Measurements from ENCODE around the gene ZNF148.
A peak's percentile ranks its signal among the peaks of the same experiment; 100 is the strongest.
"Not testable (repeated sequence)": the region's sequence is repeated elsewhere in the genome, so short reads cannot be mapped to it uniquely, and the experiment has no call there.

The ZNF148 gene, protein sequence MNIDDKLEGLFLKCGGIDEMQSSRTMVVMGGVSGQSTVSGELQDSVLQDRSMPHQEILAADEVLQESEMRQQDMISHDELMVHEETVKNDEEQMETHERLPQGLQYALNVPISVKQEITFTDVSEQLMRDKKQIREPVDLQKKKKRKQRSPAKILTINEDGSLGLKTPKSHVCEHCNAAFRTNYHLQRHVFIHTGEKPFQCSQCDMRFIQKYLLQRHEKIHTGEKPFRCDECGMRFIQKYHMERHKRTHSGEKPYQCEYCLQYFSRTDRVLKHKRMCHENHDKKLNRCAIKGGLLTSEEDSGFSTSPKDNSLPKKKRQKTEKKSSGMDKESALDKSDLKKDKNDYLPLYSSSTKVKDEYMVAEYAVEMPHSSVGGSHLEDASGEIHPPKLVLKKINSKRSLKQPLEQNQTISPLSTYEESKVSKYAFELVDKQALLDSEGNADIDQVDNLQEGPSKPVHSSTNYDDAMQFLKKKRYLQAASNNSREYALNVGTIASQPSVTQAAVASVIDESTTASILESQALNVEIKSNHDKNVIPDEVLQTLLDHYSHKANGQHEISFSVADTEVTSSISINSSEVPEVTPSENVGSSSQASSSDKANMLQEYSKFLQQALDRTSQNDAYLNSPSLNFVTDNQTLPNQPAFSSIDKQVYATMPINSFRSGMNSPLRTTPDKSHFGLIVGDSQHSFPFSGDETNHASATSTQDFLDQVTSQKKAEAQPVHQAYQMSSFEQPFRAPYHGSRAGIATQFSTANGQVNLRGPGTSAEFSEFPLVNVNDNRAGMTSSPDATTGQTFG

DNA sequence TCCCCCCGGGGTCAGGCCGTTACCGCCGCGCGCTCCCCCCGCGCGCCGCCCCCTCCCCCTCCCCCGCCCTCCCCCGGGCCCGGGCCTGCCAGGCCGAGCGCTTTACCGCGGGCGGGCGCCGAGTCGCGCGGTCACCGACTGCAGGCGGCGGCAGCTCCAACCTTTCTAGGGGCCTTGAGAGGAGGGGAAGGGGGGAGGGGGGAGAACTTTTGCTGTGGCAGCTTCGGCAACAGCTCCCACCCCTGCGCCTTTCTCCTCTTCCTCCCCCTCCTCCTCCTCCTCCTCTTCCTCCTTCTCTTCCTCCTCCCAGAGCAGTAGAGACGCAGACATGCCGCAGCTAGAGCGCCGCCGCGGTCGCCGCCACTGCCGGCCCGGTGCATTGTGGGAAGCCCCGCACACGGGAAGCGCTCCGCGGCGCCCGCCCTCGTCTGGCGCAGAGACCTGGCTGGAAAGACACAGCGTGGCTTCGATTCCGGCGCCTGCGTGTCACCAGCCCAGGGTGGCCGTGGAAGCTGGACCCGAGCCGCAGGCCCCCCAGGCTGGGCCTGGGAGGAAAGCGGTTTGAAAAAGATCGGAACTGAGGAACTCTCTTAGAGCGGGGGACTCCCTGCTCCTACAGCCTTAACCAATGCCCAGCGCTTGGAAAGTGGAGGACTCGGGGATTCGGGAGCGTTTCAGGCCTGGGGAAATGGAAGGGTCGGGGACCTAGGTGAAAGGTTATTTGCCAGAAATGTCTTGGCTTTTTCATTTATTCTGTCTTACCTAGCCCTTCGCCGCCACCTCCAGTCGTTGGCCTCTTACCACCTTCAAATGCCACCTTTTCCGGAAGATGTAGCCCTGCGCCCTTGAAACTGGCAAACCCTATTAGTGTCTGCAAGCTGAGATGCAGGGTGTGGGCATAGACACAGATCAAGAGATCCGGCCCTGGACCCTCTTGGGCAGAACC, at the start of gene ZNF148:
Gene ZNF148, minus strand, starts transcription at position 330 of the 946 bp plus-strand sequence. CDS start 61,685 bp downstream, outside the sequence.
- in situ Hi-C loops (cut with HindIII; ENCODE audit: low sequenced_read_pairs): no loop called here
- TF ChIP-seq, protein P1, sequence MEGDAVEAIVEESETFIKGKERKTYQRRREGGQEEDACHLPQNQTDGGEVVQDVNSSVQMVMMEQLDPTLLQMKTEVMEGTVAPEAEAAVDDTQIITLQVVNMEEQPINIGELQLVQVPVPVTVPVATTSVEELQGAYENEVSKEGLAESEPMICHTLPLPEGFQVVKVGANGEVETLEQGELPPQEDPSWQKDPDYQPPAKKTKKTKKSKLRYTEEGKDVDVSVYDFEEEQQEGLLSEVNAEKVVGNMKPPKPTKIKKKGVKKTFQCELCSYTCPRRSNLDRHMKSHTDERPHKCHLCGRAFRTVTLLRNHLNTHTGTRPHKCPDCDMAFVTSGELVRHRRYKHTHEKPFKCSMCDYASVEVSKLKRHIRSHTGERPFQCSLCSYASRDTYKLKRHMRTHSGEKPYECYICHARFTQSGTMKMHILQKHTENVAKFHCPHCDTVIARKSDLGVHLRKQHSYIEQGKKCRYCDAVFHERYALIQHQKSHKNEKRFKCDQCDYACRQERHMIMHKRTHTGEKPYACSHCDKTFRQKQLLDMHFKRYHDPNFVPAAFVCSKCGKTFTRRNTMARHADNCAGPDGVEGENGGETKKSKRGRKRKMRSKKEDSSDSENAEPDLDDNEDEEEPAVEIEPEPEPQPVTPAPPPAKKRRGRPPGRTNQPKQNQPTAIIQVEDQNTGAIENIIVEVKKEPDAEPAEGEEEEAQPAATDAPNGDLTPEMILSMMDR (IDR thresholded peaks at IDR 0.05; ENCODE audit: low read depth, low read length): no peak

DNA sequence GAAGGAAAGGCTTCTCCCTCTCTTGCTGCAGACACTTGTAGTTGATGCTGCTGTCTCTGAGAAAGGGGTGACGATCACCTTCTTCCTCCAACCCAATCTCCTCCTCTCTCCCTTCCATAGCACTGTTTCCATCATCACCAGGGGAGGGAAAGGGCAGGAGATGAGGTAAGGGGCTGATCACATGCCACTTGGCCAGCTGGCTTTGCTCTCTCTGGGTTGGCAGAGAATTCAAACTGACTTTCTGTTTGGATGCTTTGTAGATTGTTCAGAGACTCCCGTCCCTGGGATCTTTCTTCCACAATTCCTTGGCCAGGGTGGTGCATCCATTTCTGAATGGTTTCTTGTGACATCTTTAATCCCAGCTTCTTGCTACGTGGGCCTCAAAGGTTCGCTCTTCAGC, 43.2 kb upstream of the ZNF148 start:
- in situ Hi-C loops (cut with HindIII; ENCODE audit: low sequenced_read_pairs): no loop called here
- TF ChIP-seq, protein P1 (IDR thresholded peaks at IDR 0.05; ENCODE audit: low read depth, low read length): no peak
- no peak for DNase-seq (ENCODE audit: low read depth, low spot score)
- H3K4me3 ChIP-seq (ENCODE audit: low read depth, low read length): no peak overlapping the region

More for the DNA sequence above, at the start of gene ZNF148:
- peak within 1 kb of the TSS; percentile 85 for H3K4me3 ChIP-seq (ENCODE audit: low read depth, low read length)
- DNase-seq (ENCODE audit: low read depth, low spot score): peak; percentile 92

DNA sequence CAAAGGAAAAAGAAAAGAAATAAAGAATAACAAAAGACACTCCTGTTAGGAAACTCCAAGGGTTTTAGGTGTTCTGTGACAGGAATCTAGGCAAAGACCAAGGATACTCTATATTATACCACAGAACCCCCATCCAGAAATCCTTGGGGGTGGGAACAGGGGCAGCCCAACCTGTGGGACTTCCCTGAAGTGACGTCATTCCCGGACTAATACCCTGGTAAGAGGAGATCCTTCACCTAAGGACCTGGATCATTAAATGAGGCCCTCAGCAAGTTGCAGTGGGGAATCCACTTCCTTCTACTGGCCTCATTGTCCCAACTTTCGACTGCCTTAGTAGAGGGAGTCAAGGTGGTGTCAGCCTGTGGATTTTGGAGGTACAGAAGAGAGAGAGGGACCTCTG, 41.1 kb upstream of the ZNF148 start:
- H3K4me3 ChIP-seq (ENCODE audit: low read depth, low read length): no peak overlapping the region
- DNase-seq (ENCODE audit: low read depth, low spot score): no peak
- in situ Hi-C loops (cut with HindIII; ENCODE audit: low sequenced_read_pairs): no loop called here
- TF ChIP-seq, protein P1 (IDR thresholded peaks at IDR 0.05; ENCODE audit: low read depth, low read length): no peak

DNA sequence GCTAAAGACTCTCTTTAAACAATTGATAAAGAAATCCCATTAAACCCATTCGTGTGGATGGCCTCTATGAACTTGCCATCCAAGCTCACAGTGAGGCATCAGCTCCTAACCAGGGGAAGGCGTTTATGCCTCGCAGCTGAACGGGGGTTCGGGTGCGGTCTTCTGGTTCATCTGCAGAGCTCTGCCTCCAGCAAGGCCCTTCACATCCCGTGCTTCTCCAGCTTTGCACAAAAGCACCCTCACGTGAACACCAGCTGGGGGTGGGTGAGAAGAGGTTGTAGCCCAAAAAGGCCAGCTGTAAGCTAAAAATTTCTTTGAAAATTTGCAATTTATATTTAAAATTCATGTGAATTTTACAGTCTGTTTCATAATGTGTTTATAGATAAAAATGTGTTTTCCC, 39.5 kb upstream of the ZNF148 start:
- H3K4me3 ChIP-seq (ENCODE audit: low read depth, low read length): no peak overlapping the region
- no peak for DNase-seq (ENCODE audit: low read depth, low spot score)
- TF ChIP-seq, protein P1 (IDR thresholded peaks at IDR 0.05; ENCODE audit: low read depth, low read length): no peak
- in situ Hi-C loops (cut with HindIII; ENCODE audit: low sequenced_read_pairs): no loop called here

DNA sequence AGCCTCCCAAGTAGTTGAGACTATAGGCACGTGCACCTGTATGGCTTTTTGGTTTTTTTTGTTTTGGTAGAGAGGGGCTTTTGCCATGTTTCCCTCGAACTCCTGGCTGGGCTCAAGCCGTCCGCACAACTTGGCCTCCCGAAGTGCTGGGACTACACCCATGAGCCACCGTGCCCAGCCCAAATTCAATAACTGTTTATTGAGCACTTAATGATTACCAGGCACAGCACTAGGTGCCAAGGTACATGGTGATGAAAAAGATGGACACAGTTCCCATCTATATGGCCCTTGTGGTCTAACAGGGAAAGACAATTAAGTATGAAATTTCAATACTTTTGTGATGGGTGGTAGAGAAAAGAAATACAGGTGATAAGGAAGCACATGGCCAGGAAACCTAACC, 35.8 kb upstream of the ZNF148 start:
- no peak overlapping the region for H3K4me3 ChIP-seq (ENCODE audit: low read depth, low read length)
- TF ChIP-seq, protein P1 (IDR thresholded peaks at IDR 0.05; ENCODE audit: low read depth, low read length): no peak
- in situ Hi-C loops (cut with HindIII; ENCODE audit: low sequenced_read_pairs): no loop called here
- DNase-seq (ENCODE audit: low read depth, low spot score): no peak

DNA sequence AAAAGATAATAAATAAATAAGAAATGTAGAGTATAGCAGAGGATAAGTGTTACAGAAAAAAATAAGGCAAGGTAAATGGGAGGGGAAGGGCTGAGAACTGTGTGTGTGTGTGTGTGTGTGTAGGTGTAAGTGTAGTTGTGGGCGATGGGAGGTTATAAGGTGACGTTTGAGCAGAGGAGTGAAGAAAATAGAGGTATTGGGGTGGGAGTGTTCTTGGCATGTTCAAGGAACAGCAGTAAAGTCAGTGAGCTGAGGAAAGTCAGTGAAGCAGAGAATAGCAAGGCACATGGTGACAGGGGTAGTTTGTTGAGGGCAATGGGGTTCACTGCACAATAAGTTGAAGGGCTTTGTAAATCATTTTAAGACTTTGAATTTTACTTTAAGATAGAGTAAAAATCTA, 30.9 kb upstream of the ZNF148 start:
- TF ChIP-seq, protein P1 (IDR thresholded peaks at IDR 0.05; ENCODE audit: low read depth, low read length): no peak
- DNase-seq (ENCODE audit: low read depth, low spot score): no peak
- no peak overlapping the region for H3K4me3 ChIP-seq (ENCODE audit: low read depth, low read length)
- in situ Hi-C loops (cut with HindIII; ENCODE audit: low sequenced_read_pairs): no loop called here

DNA sequence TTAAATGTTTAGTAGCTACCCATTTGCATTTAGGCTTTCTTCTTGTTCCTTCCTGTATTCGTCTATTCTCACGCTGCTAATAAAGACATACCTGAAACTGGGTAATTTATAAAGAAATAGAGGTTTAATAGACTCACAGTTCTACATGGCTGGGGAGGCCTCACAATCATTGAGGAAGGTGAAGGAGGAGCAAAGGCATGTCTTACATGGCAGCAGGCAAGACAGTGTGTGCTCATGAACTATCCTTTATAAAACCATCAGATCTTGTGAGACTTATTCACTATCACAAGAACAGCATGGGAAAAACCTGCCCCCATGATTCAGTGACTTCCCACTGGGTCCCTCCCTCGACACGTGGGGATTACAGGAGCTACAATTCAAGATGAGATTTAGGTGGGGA, 30.4 kb upstream of the ZNF148 start:
- DNase-seq (ENCODE audit: low read depth, low spot score); in situ Hi-C loops (cut with HindIII; ENCODE audit: low sequenced_read_pairs); H3K4me3 ChIP-seq (ENCODE audit: low read depth, low read length): not testable (repeated sequence)

All from astrocyte of the spinal cord (primary cell).